ENCODE measurements around the gene PKP4. TPM values are rescaled to one million over a fixed set of nuclear protein-coding genes. Genes with fewer than 3 reads are reported as not detected.
"Not testable (repeated sequence)": the region's sequence is repeated elsewhere in the genome, so short reads cannot be mapped to it uniquely, and the experiment has no call there.

The PKP4 gene
- total RNA-seq, 1 experiment from 2014 or later = not detected

DNA sequence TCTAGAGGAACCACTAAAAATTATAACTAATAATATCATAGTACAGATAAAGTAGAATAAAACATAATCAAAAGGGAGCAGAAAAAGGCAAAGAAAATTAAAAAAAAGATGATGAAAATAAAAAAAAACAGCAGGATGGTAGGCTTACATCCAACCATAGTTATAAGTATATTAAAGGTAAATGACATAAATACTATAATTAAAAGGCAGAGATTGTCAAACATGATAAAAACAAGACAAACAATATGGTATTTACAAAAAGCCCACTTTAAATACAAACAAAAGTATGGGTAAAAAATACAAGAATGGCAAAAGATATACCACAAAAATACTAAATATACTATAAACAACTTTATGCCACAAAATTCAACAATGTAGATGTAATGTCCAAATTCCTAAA is 24.6 kb upstream of the PKP4 start:
- Histone ChIP-seq H3K36me3 (ENCODE audit: insufficient read depth, low read length) (no peaks in the 10 kb centered on the region), H3K4me3 (ENCODE audit: low read length) (no peak overlapping the region), H3K4me2 (ENCODE audit: low read depth, low read length, poor library complexity, severe bottlenecking) (no peak overlapping the region), H3K9me2 (replicated peaks; ENCODE audit: insufficient read depth, low read length) (no peaks in the 10 kb centered on the region), H3K4me1 (ENCODE audit: low read length) (no peaks in the 10 kb centered on the region), H3K9ac (ENCODE audit: low read length) (no peak overlapping the region), H3K27me3 (ENCODE audit: low read length) (no peaks in the 10 kb centered on the region), H2AFZ (ENCODE audit: low read length) (no peak overlapping the region), H3K79me2 (ENCODE audit: low read length) (no peaks in the 10 kb centered on the region), H3K27ac (ENCODE audit: low read length) (no peak overlapping the region), H4K20me1 (ENCODE audit: insufficient read depth, low read depth, low read length) (no peaks in the 10 kb centered on the region), H3K9me3 (ENCODE audit: low read length) (peaks cover 8% of the 10 kb centered on the region)
- DNase-seq = no peak

DNA sequence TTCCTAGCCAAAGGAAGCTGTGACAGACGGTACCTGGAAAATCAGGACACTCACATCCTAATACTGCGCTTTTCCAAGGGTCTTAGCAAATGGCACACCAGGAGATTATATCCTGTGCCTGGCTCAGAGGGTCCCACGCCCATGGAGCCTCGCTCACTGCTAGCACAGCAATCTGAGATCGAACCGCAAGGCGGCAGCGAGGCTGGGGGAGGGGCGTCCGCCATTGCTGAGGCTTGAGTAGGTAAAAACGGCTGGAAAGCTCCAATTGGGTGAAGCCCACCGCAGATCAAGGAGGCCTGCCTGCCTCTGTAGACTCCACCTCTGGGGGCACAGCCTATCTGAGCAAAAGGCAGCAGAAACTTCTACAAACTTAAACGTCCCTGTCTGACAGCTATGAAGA is 23.0 kb upstream of the PKP4 start:
- H3K9me3 ChIP-seq (ENCODE audit: low read length); H3K4me2 ChIP-seq (ENCODE audit: low read depth, low read length, poor library complexity, severe bottlenecking); H3K4me3 ChIP-seq (ENCODE audit: low read length); H3K4me1 ChIP-seq (ENCODE audit: low read length); H2AFZ ChIP-seq (ENCODE audit: low read length); H3K9ac ChIP-seq (ENCODE audit: low read length); H3K79me2 ChIP-seq (ENCODE audit: low read length); H3K27ac ChIP-seq (ENCODE audit: low read length); H4K20me1 ChIP-seq (ENCODE audit: insufficient read depth, low read depth, low read length); H3K9me2 ChIP-seq (replicated peaks; ENCODE audit: insufficient read depth, low read length); DNase-seq; H3K36me3 ChIP-seq (ENCODE audit: insufficient read depth, low read length); H3K27me3 ChIP-seq (ENCODE audit: low read length): not testable (repeated sequence)

DNA sequence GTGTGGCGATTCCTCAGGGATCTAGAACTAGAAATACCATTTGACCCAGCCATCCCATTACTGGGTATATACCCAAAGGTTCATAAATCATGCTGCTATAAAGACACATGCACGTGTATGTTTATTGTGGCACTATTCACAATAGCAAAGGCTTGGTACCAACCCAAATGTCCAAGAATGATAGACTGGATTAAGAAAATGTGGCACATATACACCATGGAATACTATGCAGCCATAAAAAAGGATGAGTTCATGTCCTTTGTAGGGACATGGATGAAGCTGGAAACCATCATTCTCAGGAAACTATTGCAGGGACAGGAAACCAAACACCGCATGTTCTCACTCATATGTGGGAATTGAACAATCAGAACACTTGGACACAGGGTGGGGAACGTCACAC is 17.7 kb upstream of the PKP4 start:
- H3K9me3 ChIP-seq (ENCODE audit: low read length); H3K27ac ChIP-seq (ENCODE audit: low read length); H3K27me3 ChIP-seq (ENCODE audit: low read length); H3K9me2 ChIP-seq (replicated peaks; ENCODE audit: insufficient read depth, low read length); H2AFZ ChIP-seq (ENCODE audit: low read length); H3K4me1 ChIP-seq (ENCODE audit: low read length); H4K20me1 ChIP-seq (ENCODE audit: insufficient read depth, low read depth, low read length); H3K9ac ChIP-seq (ENCODE audit: low read length); H3K4me2 ChIP-seq (ENCODE audit: low read depth, low read length, poor library complexity, severe bottlenecking); H3K4me3 ChIP-seq (ENCODE audit: low read length); DNase-seq; H3K79me2 ChIP-seq (ENCODE audit: low read length); H3K36me3 ChIP-seq (ENCODE audit: insufficient read depth, low read length): not testable (repeated sequence)

DNA sequence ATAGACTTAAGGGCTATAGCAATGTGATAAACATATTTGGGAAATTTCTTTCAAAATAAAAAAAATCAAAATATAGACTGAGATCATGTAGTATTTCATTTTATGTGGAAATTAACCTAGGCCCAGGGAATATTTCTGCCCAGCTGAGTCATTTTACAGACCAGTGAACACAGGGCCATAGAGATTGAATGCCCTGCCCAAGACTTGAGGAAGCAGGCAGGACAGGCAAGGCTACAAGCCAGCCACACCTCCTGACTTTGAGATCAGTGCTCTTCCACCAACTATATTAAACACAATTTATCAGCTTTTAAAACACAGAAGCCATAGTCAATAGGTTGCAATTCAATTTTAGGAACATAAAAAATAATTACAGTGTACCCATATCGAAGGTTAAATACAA is 13.1 kb upstream of the PKP4 start:
- Histone ChIP-seq H3K9ac (ENCODE audit: low read length) (no peak overlapping the region), H3K79me2 (ENCODE audit: low read length) (no peaks in the 10 kb centered on the region), H2AFZ (ENCODE audit: low read length) (no peak overlapping the region), H3K4me3 (ENCODE audit: low read length) (no peak overlapping the region), H3K36me3 (ENCODE audit: insufficient read depth, low read length) (no peaks in the 10 kb centered on the region), H3K27me3 (ENCODE audit: low read length) (no peaks in the 10 kb centered on the region), H3K4me1 (ENCODE audit: low read length) (no peaks in the 10 kb centered on the region), H4K20me1 (ENCODE audit: insufficient read depth, low read depth, low read length) (no peaks in the 10 kb centered on the region), H3K9me2 (replicated peaks; ENCODE audit: insufficient read depth, low read length) (no peaks in the 10 kb centered on the region), H3K9me3 (ENCODE audit: low read length) (no peaks in the 10 kb centered on the region), H3K27ac (ENCODE audit: low read length) (no peak overlapping the region), H3K4me2 (ENCODE audit: low read depth, low read length, poor library complexity, severe bottlenecking) (no peak overlapping the region)
- no peak for DNase-seq

DNA sequence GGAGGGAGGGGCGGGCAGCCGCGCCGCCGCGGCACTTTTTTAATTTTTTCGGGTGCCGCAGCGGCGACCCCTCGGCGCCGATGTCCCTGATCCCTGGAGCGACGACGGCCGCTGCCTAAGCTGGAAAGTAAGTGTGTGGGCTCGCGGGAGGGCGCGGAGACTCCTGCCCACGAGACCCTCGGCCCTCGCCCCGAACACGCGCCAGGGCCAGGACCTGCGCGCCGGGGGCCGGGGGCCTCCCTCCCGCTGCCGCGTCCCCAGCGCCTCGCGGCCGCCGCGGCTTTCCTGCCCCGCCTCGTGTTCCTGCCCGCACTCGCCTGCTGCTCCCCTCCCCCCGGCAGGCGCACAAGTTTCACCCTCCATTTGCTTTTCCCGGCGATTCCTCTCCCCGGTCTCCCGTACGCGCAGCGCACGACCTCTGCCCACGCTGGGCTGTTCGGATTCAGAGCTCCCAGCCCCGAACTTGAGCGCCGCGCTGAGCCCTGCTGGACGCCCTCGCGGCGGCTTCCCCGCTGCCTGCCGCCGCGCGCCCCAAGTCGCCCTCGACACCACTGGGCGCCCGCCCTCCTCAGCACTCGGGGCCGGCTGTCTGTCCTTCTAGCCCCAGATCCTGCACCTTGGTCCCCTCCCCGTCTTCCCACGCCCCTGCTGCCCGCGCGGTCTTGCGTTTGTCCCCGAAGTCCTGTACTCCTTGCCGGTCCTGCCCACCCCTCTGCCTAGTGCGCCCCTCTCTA is 507 bp downstream of the PKP4 start:
- H3K9ac ChIP-seq (ENCODE audit: low read length) = no peak overlapping the region
- H3K9me3 ChIP-seq (ENCODE audit: low read length) = no peaks in the 10 kb centered on the region; the same call in 1 of the 2 replicates
- no peak overlapping the region for H3K4me3 ChIP-seq (ENCODE audit: low read length)
- H3K4me1 ChIP-seq (ENCODE audit: low read length) = no peaks in the 10 kb centered on the region
- H3K27ac ChIP-seq (ENCODE audit: low read length) = no peak overlapping the region
- H3K9me2 ChIP-seq (replicated peaks; ENCODE audit: insufficient read depth, low read length) = no peaks in the 10 kb centered on the region
- no peaks in the 10 kb centered on the region for H4K20me1 ChIP-seq (ENCODE audit: insufficient read depth, low read depth, low read length)
- no peak overlapping the region for H3K4me2 ChIP-seq (ENCODE audit: low read depth, low read length, poor library complexity, severe bottlenecking)
- H3K27me3 ChIP-seq (ENCODE audit: low read length) = no peaks in the 10 kb centered on the region
- no peaks in the 10 kb centered on the region for H3K79me2 ChIP-seq (ENCODE audit: low read length)
- H3K36me3 ChIP-seq (ENCODE audit: insufficient read depth, low read length) = no peaks in the 10 kb centered on the region
- DNase-seq = no peak
- H2AFZ ChIP-seq (ENCODE audit: low read length) = no peak overlapping the region

DNA sequence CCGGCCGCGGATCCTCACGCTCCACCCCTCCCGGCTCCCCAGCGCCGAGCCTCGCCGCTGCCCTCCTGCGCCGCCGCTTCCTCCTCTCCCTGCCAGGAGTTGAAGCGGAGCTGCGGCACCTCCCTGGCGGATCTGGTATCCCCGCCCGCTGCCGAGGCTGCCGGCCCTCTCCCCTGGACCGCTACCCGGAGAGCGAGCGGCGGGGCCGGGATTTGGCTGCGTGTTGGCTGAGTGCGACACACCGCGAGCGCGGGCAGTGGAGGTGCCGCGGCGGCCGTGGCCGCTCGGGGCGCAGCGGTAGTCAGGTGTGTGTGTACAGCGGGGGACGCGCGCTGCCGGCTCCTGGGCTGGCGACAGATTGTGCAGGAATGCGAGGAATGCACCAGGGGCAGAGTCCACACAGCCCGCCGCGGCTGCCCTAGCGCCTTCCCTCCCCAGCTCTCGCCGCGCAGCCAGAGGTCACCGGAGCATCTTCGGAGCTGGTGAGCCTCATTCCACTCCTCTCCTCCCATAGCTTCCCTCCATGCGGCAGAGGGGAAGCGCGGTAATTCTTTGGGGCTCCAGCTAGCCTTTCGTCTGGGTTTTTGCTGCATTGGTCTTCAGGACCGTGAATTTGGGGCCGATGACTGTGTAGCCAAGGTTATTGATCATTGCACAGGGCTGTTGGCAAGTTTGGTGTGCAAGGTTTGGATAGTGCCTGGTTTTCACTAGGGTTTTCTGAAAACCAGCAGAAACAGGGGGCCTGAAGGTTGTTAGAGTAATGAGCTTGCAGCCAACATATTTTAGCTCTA is 1.3 kb downstream of the PKP4 start:
- H3K4me3 ChIP-seq (ENCODE audit: low read length) = no peak overlapping the region
- H3K27me3 ChIP-seq (ENCODE audit: low read length) = no peaks in the 10 kb centered on the region
- no peaks in the 10 kb centered on the region for H3K79me2 ChIP-seq (ENCODE audit: low read length)
- DNase-seq = no peak
- H3K9me3 ChIP-seq (ENCODE audit: low read length) = no peaks in the 10 kb centered on the region; the same call in 1 of the 2 replicates
- no peaks in the 10 kb centered on the region for H4K20me1 ChIP-seq (ENCODE audit: insufficient read depth, low read depth, low read length)
- H3K36me3 ChIP-seq (ENCODE audit: insufficient read depth, low read length) = no peaks in the 10 kb centered on the region
- H3K9me2 ChIP-seq (replicated peaks; ENCODE audit: insufficient read depth, low read length) = no peaks in the 10 kb centered on the region
- no peak overlapping the region for H3K9ac ChIP-seq (ENCODE audit: low read length)
- no peak overlapping the region for H2AFZ ChIP-seq (ENCODE audit: low read length)
- H3K27ac ChIP-seq (ENCODE audit: low read length) = no peak overlapping the region
- H3K4me2 ChIP-seq (ENCODE audit: low read depth, low read length, poor library complexity, severe bottlenecking) = no peak overlapping the region
- no peaks in the 10 kb centered on the region for H3K4me1 ChIP-seq (ENCODE audit: low read length)

DNA sequence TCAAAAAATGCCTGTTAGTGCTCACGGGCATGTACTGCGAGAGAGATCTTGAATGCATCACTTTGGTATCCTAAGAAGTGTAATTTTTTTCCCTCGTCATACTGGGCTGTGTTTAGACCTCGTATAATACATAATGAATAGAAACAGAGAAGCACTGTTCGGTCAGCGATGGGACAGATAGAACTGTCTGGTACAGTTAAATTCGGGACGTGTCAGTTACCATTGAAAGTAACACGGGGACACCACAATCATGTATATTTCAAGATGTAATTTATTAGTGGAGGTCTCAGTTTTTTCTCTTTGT is 1.8 kb downstream of the PKP4 start:
- Histone ChIP-seq H3K27ac (ENCODE audit: low read length) (no peak overlapping the region), H3K36me3 (ENCODE audit: insufficient read depth, low read length) (no peaks in the 10 kb centered on the region), H3K9me3 (ENCODE audit: low read length) (no peaks in the 10 kb centered on the region; the same call in 1 of the 2 replicates), H3K9me2 (replicated peaks; ENCODE audit: insufficient read depth, low read length) (no peaks in the 10 kb centered on the region), H3K27me3 (ENCODE audit: low read length) (no peaks in the 10 kb centered on the region), H4K20me1 (ENCODE audit: insufficient read depth, low read depth, low read length) (no peaks in the 10 kb centered on the region), H3K9ac (ENCODE audit: low read length) (no peak overlapping the region), H3K4me3 (ENCODE audit: low read length) (no peak overlapping the region), H3K79me2 (ENCODE audit: low read length) (no peaks in the 10 kb centered on the region), H3K4me2 (ENCODE audit: low read depth, low read length, poor library complexity, severe bottlenecking) (no peak overlapping the region), H3K4me1 (ENCODE audit: low read length) (no peaks in the 10 kb centered on the region), H2AFZ (ENCODE audit: low read length) (no peak overlapping the region)
- no peak for DNase-seq

DNA sequence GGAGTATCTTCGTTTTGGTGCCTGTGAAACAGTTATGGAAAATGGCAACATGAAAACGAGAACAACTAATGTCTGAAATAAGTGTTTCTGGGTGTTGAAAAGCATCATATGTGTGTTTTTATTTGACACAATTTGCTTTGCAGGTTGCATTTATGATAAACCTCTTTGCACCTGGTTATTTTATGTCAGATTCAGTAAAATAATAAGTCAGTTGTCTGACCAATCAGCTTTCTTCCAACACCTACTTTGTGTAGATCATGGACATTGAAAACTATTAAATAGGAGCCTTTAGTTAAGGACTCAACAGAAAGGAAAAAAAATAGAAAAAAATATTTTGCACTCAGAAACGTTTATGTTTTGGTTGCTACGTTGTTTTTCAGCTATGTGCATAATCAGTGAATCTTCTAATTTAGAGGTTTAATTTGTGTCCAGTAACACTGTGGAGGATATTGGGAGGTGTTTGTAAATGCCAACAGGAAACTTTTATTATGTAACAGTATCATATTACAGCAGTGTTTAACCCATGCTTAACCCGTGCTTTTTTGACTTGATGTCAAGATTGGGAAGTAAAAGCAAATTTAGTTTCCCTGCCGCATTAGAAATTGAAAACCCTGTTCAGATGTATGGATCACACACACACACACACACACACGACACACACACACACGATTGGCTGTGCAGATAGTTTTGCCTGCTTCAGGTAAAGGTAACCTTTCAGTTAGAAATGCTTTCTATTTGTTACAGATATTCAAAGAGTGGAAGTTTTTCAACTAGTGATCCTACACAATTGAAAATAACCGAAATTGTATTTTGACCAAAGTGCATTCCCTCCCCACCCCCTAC is 2.6 kb downstream of the PKP4 start:
- no peaks in the 10 kb centered on the region for H3K79me2 ChIP-seq (ENCODE audit: low read length)
- no peaks in the 10 kb centered on the region for H3K4me1 ChIP-seq (ENCODE audit: low read length)
- no peaks in the 10 kb centered on the region; the same call in 1 of the 2 replicates for H3K9me3 ChIP-seq (ENCODE audit: low read length)
- no peaks in the 10 kb centered on the region for H3K9me2 ChIP-seq (replicated peaks; ENCODE audit: insufficient read depth, low read length)
- H4K20me1 ChIP-seq (ENCODE audit: insufficient read depth, low read depth, low read length) = no peaks in the 10 kb centered on the region
- no peak overlapping the region for H3K27ac ChIP-seq (ENCODE audit: low read length)
- no peak overlapping the region for H3K9ac ChIP-seq (ENCODE audit: low read length)
- no peaks in the 10 kb centered on the region for H3K36me3 ChIP-seq (ENCODE audit: insufficient read depth, low read length)
- no peak overlapping the region for H3K4me2 ChIP-seq (ENCODE audit: low read depth, low read length, poor library complexity, severe bottlenecking)
- no peak for DNase-seq
- no peak overlapping the region for H3K4me3 ChIP-seq (ENCODE audit: low read length)
- H2AFZ ChIP-seq (ENCODE audit: low read length) = no peak overlapping the region
- no peaks in the 10 kb centered on the region for H3K27me3 ChIP-seq (ENCODE audit: low read length)
